Type B pancreatic cell (in vitro differentiated cells): ENCODE measurements around the gene EYA3. TPM values are rescaled to one million over a fixed set of nuclear protein-coding genes. Genes with fewer than 3 reads are reported as not detected.

ENCODE experiments used
- DNase-seq: peaks from one replicate; pipeline ENCODE4 v3.0.0; 2021; ENCODE audit warnings: mixed read lengths; ENCODE audit not compliant: unreplicated experiment; ENCODE audit errors: extremely low spot score
- H3K27ac Mint-ChIP-seq: 2 replicates; pipeline ENCODE4 v1.8.0; 2021; ENCODE audit warnings: mild to moderate bottlenecking, mixed read lengths
- H3K27me3 Mint-ChIP-seq: 2 replicates; pipeline ENCODE4 v1.8.0; 2021; ENCODE audit warnings: mixed read lengths
- H3K36me3 Mint-ChIP-seq: 2 replicates; pipeline ENCODE4 v1.8.0; 2021; ENCODE audit warnings: mixed read lengths
- H3K4me1 Mint-ChIP-seq: one replicate; pipeline ENCODE4 v1.8.0; 2021; ENCODE audit warnings: mixed read lengths; ENCODE audit not compliant: unreplicated experiment
- H3K4me3 Mint-ChIP-seq: 2 replicates; pipeline ENCODE4 v1.8.0; 2021; ENCODE audit warnings: mild to moderate bottlenecking, mixed read lengths
- H3K9me3 Mint-ChIP-seq: 2 replicates; pipeline ENCODE4 v1.8.0; 2021; ENCODE audit warnings: mixed read lengths
- total RNA-seq: library from RNA; stranded (reverse); gene quantifications from 2 replicates; pipeline ENCODE4 v1.2.1, GENCODE V29; 2021; ENCODE audit warnings: low replicate concordance
- TF ChIP-seq, protein P1 (sequence below): fragments of 200-600 bp; sonication (generic); conservative IDR thresholded peaks from 2 replicates; pipeline ENCODE4 v1.5.0; 2021; ENCODE audit warnings: antibody characterized with exemption, mild to moderate bottlenecking

Gene EYA3
- total RNA-seq, 1 donor from 2014 or later = 35.4 TPM

DNA sequence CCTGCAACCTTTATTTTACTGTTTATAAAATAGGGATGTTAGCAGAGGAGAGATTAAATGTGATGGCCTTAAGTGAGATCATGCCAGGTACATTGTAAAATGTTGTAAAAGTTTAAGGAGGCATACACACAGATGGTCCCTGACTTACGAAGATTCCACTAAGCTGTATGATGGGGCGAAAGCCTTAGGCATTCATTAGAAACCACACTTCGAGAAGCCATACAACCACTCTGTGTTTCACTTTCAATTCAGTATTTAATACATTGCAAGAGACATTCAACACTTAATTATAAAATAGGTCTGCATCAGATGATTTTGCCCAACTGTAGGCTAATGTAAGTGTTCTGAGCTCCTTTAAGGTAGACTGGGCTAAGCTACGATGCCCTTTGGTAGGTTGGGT lies 149.9 kb downstream of the EYA3 start:
- TF ChIP-seq, protein P1, sequence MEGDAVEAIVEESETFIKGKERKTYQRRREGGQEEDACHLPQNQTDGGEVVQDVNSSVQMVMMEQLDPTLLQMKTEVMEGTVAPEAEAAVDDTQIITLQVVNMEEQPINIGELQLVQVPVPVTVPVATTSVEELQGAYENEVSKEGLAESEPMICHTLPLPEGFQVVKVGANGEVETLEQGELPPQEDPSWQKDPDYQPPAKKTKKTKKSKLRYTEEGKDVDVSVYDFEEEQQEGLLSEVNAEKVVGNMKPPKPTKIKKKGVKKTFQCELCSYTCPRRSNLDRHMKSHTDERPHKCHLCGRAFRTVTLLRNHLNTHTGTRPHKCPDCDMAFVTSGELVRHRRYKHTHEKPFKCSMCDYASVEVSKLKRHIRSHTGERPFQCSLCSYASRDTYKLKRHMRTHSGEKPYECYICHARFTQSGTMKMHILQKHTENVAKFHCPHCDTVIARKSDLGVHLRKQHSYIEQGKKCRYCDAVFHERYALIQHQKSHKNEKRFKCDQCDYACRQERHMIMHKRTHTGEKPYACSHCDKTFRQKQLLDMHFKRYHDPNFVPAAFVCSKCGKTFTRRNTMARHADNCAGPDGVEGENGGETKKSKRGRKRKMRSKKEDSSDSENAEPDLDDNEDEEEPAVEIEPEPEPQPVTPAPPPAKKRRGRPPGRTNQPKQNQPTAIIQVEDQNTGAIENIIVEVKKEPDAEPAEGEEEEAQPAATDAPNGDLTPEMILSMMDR = no peak
- no peaks in the 10 kb centered on the region for H3K9me3 Mint-ChIP-seq
- H3K4me3 Mint-ChIP-seq = no peak overlapping the region
- peaks cover 10% of the 10 kb centered on the region for H3K4me1 Mint-ChIP-seq
- DNase-seq = no peak
- no peak overlapping the region for H3K27ac Mint-ChIP-seq
- H3K27me3 Mint-ChIP-seq = peaks cover 26% of the 10 kb centered on the region
- no peaks in the 10 kb centered on the region for H3K36me3 Mint-ChIP-seq

DNA sequence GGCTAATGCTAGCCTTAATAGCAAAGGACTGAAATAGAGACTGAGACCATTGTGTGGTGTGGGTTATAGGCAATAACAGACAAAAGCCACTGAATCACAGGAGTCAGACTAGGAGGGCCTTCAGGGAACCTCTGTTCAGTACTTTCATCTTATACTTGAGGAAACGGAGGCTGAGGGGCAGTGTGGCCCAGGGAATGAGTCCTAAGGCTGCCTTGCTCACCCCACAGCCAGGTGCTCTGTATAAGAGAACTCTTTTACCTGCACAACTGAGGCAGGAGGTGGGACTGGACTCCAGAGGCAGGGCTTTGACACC lies 150.9 kb downstream of the EYA3 start:
- TF ChIP-seq, protein P1 = no peak
- H3K4me1 Mint-ChIP-seq = peaks cover 10% of the 10 kb centered on the region
- no peak for DNase-seq
- peaks cover 27% of the 10 kb centered on the region for H3K27me3 Mint-ChIP-seq
- H3K27ac Mint-ChIP-seq = no peak overlapping the region
- no peaks in the 10 kb centered on the region for H3K36me3 Mint-ChIP-seq
- no peaks in the 10 kb centered on the region for H3K9me3 Mint-ChIP-seq
- no peak overlapping the region for H3K4me3 Mint-ChIP-seq

DNA sequence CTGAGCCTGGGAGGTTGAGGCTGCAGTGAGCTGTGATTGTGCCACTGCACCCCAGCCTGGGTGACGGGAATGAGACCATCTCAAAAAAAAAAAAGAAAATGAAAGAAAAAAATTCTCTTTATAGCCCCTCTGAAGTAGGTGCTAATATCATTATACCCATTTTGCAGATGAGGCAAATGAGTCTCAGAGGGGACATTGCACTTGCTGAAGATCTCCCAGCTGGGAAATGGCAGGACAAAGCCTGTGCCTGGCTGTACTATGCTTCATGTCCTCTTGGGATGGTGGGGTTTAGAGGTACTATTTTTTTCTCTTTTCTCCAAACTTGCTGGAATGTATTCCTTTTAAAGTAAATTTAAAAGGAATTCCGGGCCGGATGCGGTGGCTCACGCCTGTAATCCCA lies 152.0 kb downstream of the EYA3 start:
- DNase-seq = no peak
- peaks cover 10% of the 10 kb centered on the region for H3K4me1 Mint-ChIP-seq
- TF ChIP-seq, protein P1 = no peak
- H3K9me3 Mint-ChIP-seq = no peaks in the 10 kb centered on the region
- no peak overlapping the region for H3K27ac Mint-ChIP-seq
- no peaks in the 10 kb centered on the region for H3K36me3 Mint-ChIP-seq
- H3K4me3 Mint-ChIP-seq = no peak overlapping the region
- peaks cover 30% of the 10 kb centered on the region for H3K27me3 Mint-ChIP-seq

DNA sequence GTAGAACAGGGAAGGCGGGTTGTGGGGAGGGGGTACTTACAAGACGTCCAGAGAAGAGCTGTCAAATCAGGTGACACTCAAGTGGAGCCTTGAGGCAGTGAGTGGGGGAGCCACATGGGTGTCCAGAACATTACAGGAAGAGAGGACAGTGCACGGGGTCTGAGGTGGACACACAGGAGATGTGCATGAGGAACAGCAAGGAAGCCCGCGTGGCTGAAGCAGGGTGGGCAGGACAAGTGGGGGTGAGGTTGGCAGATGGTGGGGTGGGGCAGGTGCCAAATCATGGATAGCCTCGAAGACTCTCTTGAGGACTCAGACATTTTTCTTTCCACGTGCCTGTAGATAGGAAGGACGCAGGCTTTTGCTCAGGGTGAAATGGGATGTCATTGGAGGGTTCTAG lies 152.7 kb downstream of the EYA3 start:
- no peak for DNase-seq
- Mint-ChIP-seq H3K27ac (no peak overlapping the region), H3K9me3 (no peaks in the 10 kb centered on the region), H3K4me1 (peaks cover 10% of the 10 kb centered on the region), H3K4me3 (peak overlapping the region; percentile 85), H3K27me3 (peaks cover 30% of the 10 kb centered on the region), H3K36me3 (no peaks in the 10 kb centered on the region)
- TF ChIP-seq, protein P1 = no peak

DNA sequence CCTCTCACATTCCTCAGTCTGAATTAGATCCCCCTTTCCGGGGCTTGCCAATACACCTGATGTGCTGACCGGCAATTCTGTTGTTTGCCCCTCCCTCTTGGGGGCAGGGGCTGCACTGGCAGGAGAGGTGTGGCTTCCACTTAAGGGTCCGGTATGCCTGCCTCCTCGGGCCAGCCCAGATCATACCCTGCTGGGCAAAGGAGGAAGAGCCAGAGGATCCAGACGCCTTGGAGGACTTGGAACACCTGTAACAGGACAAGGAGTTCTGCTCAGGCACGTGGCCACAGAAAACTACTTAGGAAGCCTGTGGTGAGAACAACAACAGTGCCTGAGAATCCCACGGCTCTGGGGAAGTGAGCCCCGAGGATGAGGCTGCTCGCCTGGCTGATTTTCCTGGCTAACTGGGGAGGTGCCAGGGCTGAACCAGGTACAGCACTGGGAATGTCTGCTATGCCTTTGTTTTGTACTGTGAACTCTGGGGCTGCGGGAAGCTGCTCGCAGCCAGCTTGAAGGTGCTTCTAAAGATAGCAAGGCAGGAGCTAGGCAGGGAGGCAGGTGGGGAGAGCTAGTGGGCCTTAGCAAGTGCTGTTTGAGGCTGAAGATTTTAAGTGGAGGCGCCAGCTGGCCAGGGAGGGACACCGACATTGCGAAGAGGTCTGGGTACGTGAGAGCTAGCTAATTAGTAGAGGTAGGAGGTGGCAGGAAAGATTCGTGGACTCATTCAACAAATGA lies 153.4 kb downstream of the EYA3 start, which contains the start of gene SMPDL3B:
TSS of gene SMPDL3B (plus strand) at position 183 of the 732 bp plus-strand sequence. CDS start at position 367, 184 bp downstream.
- Mint-ChIP-seq H3K27me3 (peaks cover 30% of the 10 kb centered on the region), H3K4me3 (peak within 1 kb of the TSS; percentile 85), H3K36me3 (no peaks in the 10 kb centered on the region), H3K27ac (peak within 1 kb of the TSS; percentile 24), H3K4me1 (peaks cover 10% of the 10 kb centered on the region), H3K9me3 (no peaks in the 10 kb centered on the region)
- DNase-seq = no peak
- TF ChIP-seq, protein P1 = peak; percentile 39

DNA sequence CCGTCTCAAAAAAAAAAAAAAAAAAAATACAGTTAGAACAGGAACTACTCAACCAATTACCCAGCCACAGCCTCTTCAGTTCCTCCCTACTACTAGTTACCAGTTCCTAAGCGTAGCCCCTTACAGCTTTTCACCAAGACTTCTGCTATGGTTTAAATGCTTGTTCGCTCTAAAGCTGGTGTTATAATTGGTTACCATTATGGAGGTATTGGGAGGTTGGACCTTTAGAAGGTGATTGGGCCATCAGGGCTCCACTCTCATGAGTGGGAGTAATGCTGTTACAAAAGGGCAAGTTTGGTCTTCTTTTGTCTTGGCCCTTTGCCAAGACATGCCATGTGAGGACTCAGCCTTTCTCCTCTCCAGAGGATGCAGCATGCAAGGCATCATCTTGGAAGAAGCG lies 156.7 kb downstream of the EYA3 start:
- Mint-ChIP-seq H3K9me3 (no peaks in the 10 kb centered on the region), H3K27me3 (peaks cover 20% of the 10 kb centered on the region), H3K27ac (no peak overlapping the region), H3K36me3 (no peaks in the 10 kb centered on the region), H3K4me3 (no peak overlapping the region), H3K4me1 (peaks cover 10% of the 10 kb centered on the region)
- DNase-seq = no peak
- TF ChIP-seq, protein P1 = no peak
